HEK293T (cell line): ENCODE results near the gene ATP5F1A.

Experiments
- CTCF ChIA-PET: fragments of 350-600 bp; formaldehyde crosslinking; extraction: SDS; loops from one replicate; lab custom pipeline; 2021; ENCODE audit warnings: antibody characterized with exemption, inconsistent platforms; lab: Yijun Ruan, JAX
- POLR2A ChIA-PET: fragments of 350-600 bp; formaldehyde crosslinking; extraction: SDS; loops from one replicate; lab custom pipeline; 2020; ENCODE audit warnings: antibody characterized with exemption, inconsistent platforms; lab: Yijun Ruan, JAX
- DNase-seq: peaks from one replicate; pipeline ENCODE4 v3.0.0; 2012; ENCODE audit warnings: mixed read lengths; ENCODE audit errors: extremely low spot score
- ARNT ChIP-seq: fragments of 450-650 bp; IDR thresholded peaks from 2 replicates; pipeline ENCODE4 v1.6.1; 2017; ENCODE audit warnings: mild to moderate bottlenecking
- BHLHE40 ChIP-seq: fragments of 450-650 bp; IDR thresholded peaks from 2 replicates; pipeline ENCODE4 v1.6.1; 2016; ENCODE audit warnings: mild to moderate bottlenecking, moderate library complexity, borderline replicate concordance
- CTBP1 ChIP-seq: fragments of 450-650 bp; IDR thresholded peaks from 2 replicates; pipeline ENCODE4 v1.6.1; 2016; ENCODE audit warnings: borderline replicate concordance
- ELF4 ChIP-seq: fragments of 450-650 bp; IDR thresholded peaks from 2 replicates; pipeline ENCODE4 v1.6.1; 2017; ENCODE audit warnings: antibody characterized with exemption
- FOXA1 ChIP-seq: fragments of 450-650 bp; IDR thresholded peaks from 2 replicates; pipeline ENCODE4 v1.6.1; 2016; ENCODE audit warnings: mild to moderate bottlenecking
- FOXK2 ChIP-seq: fragments of 450-650 bp; IDR thresholded peaks from 2 replicates; pipeline ENCODE4 v1.6.1; 2016; ENCODE audit warnings: mild to moderate bottlenecking
- FOXM1 ChIP-seq: fragments of 450-650 bp; IDR thresholded peaks from 2 replicates; pipeline ENCODE4 v1.6.1; 2017; ENCODE audit warnings: mild to moderate bottlenecking, borderline replicate concordance
- HDGF ChIP-seq: fragments of 450-650 bp; IDR thresholded peaks from 2 replicates; pipeline ENCODE4 v1.6.1; 2017; ENCODE audit warnings: antibody characterized with exemption, borderline replicate concordance
- L3MBTL2 ChIP-seq: fragments of 450-650 bp; conservative IDR thresholded peaks from 2 replicates; pipeline ENCODE4 v1.6.1; 2016; ENCODE audit warnings: mild to moderate bottlenecking
- LEF1 ChIP-seq: fragments of 450-650 bp; IDR thresholded peaks from 2 replicates; pipeline ENCODE4 v1.6.1; 2017; ENCODE audit warnings: mild to moderate bottlenecking, borderline replicate concordance
- NFRKB ChIP-seq: fragments of 450-650 bp; IDR thresholded peaks from 2 replicates; pipeline ENCODE4 v1.6.1; 2016; ENCODE audit warnings: mild to moderate bottlenecking, moderate library complexity
- PKNOX1 ChIP-seq: fragments of 450-650 bp; IDR thresholded peaks from 2 replicates; pipeline ENCODE4 v1.6.1; 2016
- SP1 ChIP-seq: fragments of 450-650 bp; IDR thresholded peaks from 2 replicates; pipeline ENCODE4 v1.6.1; 2017
- SUZ12 ChIP-seq: fragments of 450-650 bp; IDR thresholded peaks from 2 replicates; pipeline ENCODE4 v1.6.1; 2016; ENCODE audit warnings: mild to moderate bottlenecking
- TARDBP ChIP-seq: fragments of 450-650 bp; IDR thresholded peaks from 2 replicates; pipeline ENCODE4 v1.6.1; 2016
- ZNF384 ChIP-seq: fragments of 450-650 bp; IDR thresholded peaks from 2 replicates; pipeline ENCODE4 v1.6.1; 2016

The ATP5F1A gene

GRCh38 chr18:46037512-46038305 is 60.4 kb downstream of the ATP5F1A start:
- TF ChIP-seq PKNOX1 = no peak
- TF ChIP-seq NFRKB = no peak
- TF ChIP-seq BHLHE40 = no peak
- TF ChIP-seq CTBP1 = no peak
- no peak for TF ChIP-seq LEF1
- no peak for TF ChIP-seq ZNF384
- no peak for DNase-seq
- ChIA-PET CTCF (no interaction called here), POLR2A (no interaction called here)

DNA sequence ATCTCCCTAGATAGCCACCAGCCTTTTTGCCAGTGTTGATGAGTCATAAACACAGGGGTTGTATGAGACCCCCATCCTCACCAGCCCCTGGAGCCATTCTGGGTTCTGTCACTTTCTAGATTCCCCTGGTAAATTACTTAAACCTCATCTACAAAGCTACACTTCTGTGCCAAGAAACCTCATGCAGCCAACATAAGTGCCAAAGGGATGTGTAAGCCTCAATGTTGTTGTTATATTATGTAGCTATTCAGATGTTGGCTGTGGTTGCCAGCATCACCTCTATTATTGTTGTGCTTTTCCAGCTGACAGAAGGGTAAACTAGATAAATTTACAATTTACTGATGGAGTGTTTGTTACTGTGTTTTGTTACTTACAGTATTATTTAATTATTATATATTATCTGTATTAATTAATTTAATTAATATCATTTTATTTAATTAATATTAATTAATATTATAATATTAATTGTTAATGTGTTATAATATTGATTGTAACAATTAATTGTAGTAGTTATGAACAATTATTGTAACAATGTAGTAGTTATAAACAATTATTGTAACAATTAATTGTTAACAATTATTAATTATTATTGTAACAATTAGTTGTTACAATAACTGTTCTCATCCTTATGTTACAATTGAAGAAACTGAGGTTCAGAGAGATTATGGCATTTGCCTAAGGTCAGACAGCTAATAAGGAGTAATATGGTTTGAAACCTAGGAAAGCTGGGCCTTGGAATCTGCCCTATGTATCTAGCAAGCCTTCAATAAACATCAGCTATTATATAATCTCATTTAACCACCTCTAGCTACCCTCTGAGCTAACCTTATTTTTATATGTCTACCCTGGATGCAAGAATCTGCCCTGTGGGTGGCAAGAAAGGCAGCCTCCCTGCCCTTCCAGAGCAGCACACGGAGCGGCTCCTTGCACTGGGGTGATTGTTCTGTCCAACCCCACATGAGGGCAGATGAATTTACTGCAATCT is 62.1 kb downstream of the ATP5F1A start:
- POLR2A ChIA-PET = no interaction called here
- DNase-seq = no peak
- TF ChIP-seq NFRKB (no peak), BHLHE40 (no peak), HDGF (no peak), TARDBP (no peak), FOXK2 (no peak), CTBP1 (no peak), FOXM1 (no peak), LEF1 (no peak), ARNT (no peak), PKNOX1 (no peak), ZNF384 (no peak), SUZ12 (no peak), ELF4 (no peak), L3MBTL2 (no peak)
- CTCF ChIA-PET = no interaction called here

- ChIA-PET CTCF (no interaction called here), POLR2A (no interaction called here)
- TF ChIP-seq PKNOX1 (no peak), FOXA1 (no peak), ARNT (no peak), SUZ12 (no peak), CTBP1 (no peak), LEF1 (no peak), ELF4 (no peak), ZNF384 (no peak), HDGF (no peak), SP1 (no peak), TARDBP (no peak), FOXK2 (no peak), NFRKB (no peak), L3MBTL2 (no peak), FOXM1 (no peak), BHLHE40 (no peak)
- no peak for DNase-seq
Measured at GRCh38 chr18:46034230-46034629, 63.9 kb downstream of the ATP5F1A start.

DNA sequence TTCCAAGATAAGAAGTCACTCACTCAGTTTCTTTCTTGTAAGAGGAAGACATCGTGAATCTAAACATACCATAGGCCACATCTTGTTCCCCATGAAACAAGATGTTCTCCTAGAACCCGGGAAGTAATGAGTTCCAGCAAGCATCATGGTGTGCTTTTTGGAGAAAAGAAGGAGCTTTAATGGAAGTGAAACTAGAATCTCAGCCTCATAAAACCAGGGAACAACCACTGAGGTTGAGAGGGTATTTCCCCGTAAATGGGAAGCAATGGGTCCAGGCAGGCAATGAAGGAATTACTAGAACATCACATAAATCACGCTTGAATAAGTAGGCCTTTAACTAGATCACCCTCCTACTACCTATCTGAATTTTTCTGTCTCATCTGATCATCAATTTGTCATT is 66.4 kb downstream of the ATP5F1A start:
- DNase-seq = no peak
- no peak for TF ChIP-seq FOXA1
- TF ChIP-seq FOXK2 = no peak
- TF ChIP-seq HDGF = no peak
- TF ChIP-seq SP1 = no peak
- TF ChIP-seq L3MBTL2 = no peak
- no peak for TF ChIP-seq CTBP1
- no peak for TF ChIP-seq BHLHE40
- TF ChIP-seq LEF1 = no peak
- TF ChIP-seq NFRKB = no peak
- no peak for TF ChIP-seq PKNOX1
- TF ChIP-seq SUZ12 = no peak
- no peak for TF ChIP-seq ARNT
- TF ChIP-seq FOXM1 = no peak
- TF ChIP-seq TARDBP = no peak
- TF ChIP-seq ZNF384 = no peak
- no peak for TF ChIP-seq ELF4
- CTCF ChIA-PET = no interaction called here
- POLR2A ChIA-PET = no interaction called here
